Stimulated activated CD4-positive, alpha-beta T cell treated with anti-CD3 and anti-CD28 coated beads, TNF-alpha, amount 100 ng/mL, for 4 hours (primary cell): Measurements from ENCODE around the gene CARNS1.
A peak's percentile ranks its signal among the peaks of the same experiment; 100 is the strongest.
"Not testable (repeated sequence)": the region's sequence is repeated elsewhere in the genome, so short reads cannot be mapped to it uniquely, and the experiment has no call there.

Experiments
- DNase-seq, 3 experiments: peaks; one replicate each; pipeline ENCODE4 v3.0.0-alpha.2; 2020; ENCODE audit warnings: low read depth in 3 of 3

The CARNS1 gene

GRCh38 chr11:67409781-67410368 lies 5.6 kb upstream of the CARNS1 start:
- DNase-seq, result no peak

DNA sequence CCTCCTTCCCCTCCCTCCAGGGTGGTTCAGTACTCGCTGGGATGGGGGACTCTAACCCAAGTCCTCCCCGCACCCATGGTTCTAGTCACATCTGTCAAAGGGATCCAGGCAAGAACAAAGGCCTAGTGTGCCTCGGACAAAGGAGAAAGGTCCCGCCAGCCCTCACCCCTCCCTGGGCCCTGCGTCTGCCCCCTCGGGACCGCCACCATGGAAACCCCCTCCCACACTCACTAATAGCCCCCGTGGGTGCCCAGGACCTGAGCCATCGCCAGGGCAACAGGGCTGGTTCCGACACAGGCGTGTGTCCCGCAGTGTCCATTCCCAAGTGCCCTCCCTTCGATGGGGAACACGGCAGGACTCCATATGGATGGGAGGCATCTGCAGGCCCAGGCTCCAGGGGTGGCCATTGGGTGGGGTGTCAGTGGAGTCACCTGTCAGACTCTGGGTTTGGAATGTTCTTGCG lies 5.1 kb upstream of the CARNS1 start:
- no peak for DNase-seq

DNA sequence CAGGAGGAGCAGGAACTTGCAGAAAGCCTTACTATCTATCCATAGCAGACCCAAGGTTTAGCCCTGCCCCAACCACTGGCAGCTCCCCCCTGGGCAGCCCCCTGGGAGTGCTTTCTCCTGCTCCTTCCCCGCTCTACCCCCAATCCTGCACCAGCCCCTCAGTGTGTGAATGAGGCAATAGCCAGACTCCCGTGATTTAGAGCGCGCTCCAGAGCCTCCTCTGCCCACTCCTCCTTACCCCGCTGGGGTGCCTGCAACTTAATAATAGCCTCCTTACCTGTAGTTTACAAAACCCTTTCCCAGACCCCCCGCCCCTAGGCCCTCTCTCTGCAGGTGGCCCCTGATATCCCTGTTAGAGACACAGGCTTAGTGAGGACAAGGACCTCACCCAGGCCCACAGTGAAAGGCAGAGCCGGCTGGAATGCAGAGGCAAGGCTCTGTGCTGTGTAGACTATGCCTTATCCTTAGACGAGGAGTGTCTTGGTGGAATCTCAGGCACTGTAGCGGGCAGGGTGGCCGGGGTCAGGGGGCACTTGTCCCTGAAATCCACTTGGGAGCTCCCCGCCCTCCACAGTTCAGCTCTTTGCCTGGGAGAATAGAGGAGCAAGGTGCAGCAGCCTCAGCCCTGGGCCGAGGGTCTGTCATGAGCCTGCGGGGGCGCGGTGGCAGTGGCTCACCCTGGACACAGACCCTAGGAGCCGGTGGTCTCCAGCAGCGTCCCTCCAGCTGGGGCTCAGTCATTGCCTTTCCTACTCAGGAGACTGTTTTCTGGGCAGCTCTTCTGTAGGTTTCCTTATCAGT lies 4.3 kb upstream of the CARNS1 start:
- no peak for DNase-seq

DNA sequence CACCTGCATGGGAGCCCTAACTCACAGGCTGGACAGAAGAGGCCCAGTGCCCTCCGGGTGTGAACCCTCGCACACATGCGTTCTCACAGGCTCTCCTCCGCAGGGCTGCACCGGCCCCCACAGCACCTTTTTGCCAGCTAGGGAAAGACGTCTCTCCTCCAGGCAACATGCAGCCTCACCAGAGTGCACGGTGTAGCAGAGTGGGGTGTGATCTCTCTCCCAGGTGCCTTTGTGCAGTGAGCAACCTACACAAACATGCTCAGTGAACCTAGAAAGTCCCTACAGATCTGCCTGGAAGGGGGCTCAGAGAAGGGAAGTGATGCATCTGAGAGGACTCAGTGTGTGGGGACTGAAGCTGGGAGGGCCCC lies 3.7 kb upstream of the CARNS1 start:
- no peak for DNase-seq

- no peak for DNase-seq
Observed at GRCh38 chr11:67412495-67413179, 2.8 kb upstream of the CARNS1 start.

- no peak for DNase-seq
Observed at GRCh38 chr11:67413266-67413849, 2.1 kb upstream of the CARNS1 start.

DNA sequence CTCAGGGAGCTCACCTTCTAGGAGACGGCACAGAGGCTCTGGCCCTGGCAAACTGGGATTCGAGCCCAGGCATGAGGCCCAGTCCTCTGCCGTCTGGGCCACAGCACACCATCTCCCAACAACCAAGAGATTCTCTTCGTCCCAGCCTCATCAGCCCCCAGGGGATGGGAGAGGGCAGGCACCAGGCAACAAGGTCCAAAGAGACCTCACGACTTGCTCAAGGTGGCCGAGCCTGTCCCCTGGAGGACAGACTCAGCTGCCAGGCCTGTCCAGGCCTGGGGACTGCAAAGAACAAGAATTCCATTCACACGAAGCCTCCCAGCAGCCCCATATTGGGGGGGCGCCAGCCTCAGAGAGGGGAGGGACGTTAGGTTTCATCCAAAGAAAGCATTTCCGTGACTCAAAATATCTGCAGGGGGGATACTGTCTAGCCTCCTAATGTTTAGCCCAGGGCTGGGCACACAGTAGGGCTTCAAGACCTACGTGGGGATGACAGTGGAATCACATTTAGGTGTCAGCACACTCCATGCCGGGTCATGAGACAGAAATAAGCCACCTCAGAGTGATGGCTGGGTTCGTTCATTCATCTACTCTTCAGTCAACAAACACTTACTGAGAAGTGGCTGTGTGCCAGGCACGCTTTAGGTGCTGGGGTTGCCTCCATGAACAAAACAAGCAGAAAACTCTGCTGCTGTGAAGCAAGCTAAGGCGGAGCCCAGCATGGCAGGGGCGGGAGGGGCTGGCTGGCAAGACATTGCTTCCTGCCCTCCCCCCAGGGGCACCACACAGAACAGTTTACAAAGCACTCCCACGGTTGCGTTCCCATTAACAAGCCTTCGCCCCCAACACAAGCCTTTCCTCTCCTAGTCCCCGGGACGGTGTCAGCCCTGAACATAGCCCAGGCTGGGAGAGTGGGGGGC lies 1.2 kb downstream of the CARNS1 start:
- DNase-seq, result peak in 2 of 3 experiments; percentile 58 to 73

DNA sequence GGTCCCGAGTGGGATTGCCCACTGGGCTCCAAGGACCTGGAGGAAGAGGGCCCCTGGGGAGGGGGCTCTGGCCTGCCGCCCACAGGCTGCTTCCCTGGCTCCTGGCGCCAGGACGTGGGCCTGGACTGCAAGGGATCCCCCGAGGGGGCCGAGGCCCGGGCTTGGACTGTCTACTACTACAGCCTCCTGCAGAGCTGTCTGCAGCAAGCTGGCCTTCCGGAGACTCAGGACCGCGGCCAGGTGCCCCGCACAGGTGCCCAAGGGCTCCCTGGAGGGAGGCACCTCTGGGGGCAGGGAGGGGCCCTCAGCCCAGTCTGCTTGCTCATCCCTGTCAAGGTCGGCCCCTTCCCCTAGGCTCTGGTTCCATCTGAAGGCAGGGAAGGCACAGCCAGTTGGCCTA lies 1.9 kb downstream of the CARNS1 start:
- DNase-seq, result no peak

DNA sequence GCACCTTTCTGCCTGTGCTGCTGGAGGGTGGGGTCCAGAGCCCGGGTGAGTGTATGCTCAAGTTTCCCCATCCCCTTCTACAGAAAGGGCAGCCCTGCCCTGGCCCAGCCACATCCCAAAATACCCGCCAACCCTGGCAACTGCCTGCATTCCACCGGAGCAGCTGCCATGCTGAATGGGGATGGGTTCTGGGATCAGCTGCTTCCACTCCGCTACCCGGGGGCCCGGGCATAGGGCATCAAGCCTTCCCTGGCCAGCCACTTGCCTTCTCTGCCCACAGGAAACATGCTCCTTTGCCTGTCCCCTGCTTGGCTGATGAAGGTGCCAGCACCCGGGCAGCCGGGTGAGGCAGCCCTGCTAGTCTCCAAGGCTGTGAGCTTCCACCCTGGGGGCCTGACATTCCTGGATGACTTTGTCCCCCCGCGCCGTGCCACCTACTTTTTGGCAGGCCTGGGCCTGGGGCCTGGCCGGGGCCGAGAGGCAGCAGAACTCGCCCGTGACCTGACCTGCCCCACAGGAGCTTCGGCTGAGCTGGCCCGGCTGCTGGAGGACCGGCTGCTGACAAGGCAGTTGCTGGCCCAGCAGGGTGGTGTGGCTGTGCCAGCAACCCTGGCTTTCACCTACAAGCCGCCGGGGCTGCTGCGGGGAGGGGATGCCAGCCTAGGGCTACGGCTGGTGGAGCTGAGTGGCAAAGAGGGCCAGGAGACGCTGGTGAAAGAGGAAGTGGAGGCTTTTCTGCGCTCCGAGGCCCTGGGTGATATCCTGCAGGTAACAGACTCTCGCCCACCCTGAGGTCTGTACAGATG lies 3.2 kb downstream of the CARNS1 start:
- no peak for DNase-seq

GRCh38 chr11:67419325-67420049 lies 4.0 kb downstream of the CARNS1 start:
- no peak for DNase-seq

- no peak for DNase-seq
Observed at GRCh38 chr11:67420147-67420645, 4.7 kb downstream of the CARNS1 start.

DNA sequence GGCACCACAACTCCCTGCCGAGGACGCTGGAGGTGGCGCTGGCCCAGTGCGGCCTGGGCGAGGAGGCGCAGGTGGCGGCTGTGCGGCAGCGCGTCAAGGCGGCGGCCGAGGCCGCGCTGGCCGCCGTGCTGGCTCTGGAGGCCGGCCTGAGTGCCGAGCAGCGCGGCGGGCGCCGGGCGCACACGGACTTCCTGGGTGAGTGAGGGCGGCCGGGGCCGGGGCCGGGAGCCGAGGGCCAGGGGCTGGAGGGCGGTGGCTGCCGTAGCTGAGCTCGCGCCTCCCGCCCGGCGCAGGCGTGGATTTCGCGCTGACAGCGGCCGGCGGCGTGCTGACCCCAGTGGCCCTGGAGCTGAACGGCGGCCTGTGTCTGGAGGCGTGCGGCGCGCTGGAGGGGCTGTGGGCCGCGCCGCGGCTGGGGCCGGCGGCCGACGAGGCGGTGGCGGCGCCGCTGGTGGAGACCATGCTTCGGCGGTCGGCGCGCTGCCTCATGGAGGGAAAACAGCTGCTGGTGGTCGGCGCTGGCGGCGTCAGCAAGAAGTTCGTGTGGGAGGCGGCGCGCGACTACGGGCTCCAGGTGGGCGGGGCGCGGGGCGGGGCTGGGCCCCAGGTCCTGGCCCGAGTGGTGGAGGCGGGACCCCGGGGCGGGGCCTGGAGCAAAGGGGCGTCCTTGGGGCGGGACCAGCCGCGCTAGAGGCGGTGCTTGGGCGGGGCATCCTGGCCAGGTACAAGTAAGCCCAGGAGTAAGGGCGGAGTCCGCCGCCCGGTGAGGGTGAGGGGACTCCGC lies 5.4 kb downstream of the CARNS1 start:
- DNase-seq, result peak; percentile 98 to 99 (median 98)

- no peak for DNase-seq
Observed at GRCh38 chr11:67421430-67422031, 6.1 kb downstream of the CARNS1 start.

DNA sequence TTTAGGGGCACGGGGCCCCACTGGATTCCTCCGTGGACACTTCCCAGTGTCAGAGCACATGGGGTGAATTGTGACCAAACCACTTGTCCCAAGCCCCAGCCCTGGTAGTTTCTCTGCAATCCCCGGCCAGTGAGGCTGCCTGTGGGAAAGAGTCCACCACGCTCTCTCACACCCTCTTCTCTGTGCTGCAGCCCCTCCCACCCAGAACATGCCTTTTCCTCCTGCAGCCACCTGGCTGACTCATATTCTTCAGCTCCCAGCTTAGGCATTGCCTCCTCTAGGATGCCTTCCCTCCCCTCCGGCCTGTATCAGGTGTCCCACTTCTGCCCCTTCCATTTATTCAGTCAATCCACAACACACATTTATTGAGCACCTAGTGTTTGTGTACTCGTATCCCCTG lies 7.4 kb downstream of the CARNS1 start:
- no peak for DNase-seq

DNA sequence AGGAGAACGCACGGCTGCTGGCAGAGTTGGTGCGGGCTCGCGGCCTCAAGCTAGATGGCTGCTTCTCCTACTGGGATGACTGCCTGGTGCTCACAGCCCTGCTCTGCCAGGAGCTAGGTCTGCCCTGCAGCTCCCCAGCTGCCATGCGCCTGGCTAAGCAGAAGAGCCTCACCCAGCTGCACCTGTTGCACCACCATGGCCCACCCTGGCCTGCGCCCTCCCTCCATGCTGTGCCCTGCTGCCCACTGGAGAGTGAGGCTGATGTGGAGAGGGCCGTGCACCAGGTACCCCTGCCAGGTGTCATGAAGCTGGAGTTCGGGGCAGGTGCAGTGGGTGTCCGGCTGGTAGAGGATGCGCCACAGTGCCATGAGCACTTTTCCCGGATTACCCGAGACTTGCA lies 8.0 kb downstream of the CARNS1 start:
- no peak for DNase-seq

DNA sequence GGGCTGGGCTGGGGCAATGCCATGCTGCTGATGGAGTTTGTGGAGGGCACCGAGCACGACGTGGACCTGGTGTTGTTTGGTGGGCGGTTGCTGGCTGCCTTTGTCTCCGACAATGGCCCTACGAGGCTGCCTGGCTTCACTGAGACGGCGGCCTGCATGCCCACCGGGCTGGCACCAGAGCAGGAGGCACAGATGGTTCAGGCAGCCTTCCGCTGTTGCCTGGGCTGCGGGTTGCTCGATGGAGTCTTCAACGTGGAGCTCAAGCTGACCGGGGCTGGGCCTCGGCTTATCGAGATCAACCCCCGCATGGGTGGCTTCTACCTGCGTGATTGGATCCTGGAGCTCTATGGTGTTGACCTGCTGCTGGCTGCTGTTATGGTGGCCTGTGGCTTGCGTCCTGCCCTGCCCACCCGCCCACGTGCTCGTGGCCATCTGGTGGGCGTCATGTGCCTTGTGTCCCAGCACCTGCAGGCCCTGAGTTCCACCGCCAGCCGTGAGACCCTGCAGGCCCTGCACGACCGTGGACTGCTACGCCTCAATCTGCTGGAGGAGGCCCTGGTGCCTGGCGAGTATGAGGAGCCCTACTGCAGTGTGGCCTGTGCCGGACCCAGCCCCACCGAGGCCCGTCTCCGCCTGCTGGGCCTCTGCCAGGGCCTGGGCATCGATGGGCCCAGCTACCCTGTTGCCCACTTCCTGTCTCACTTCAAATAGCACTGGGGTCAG lies 8.6 kb downstream of the CARNS1 start:
- DNase-seq, result no peak

DNA sequence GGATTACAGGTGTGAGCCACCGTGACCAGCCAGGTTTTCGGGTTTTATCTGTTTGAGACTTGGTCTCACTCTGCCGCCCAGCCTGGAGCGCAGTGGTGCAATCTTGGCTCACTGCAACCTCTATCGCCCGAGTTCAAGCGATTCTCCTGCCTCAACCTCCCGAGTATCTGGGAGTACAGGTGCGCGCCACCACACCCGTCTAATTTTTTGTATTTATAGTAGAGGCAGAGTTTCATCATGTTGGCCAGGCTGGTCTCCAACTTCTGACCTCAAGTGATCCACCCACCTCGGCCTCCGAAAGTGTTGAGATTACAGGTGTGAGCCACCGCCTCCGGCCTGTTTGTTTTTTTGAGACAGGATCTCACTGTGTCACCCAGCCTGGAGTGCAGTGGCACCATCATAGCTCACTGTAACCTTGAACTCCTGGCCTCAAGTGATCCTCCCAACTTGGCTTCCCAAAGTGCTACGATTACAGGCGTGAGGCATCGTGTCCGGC lies 11.9 kb downstream of the CARNS1 start:
- DNase-seq, result not testable (repeated sequence)
